ENCODE measurements around the gene CHST3. TPM values are rescaled to one million over a fixed set of nuclear protein-coding genes. Genes with fewer than 3 reads are reported as not detected.

CHST3 gene
- total and polyA plus RNA-seq, 10 donors: 0.28 to 8.7 (median 4.5) TPM

DNA sequence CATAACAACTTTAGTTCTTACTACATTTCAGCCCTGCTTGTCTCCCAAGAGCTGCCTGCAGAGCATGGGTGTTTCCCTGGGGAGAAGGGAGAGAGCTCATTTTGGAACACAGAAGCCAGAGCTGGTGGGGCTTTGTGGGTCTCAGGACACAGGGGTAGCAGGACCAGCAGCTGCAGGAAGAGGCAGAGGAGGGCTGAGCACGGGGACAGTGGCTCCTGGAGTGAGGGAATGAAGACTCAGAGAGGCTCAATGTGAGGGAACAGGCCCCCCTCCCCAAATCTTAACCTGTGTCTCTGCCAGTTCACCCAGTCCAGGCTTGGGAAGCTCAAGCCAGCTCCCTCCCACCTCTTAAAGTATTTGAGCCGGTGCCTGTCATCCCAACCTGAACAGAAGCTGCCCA lies 50.0 kb downstream of the CHST3 start:
- TF ChIP-seq CTCF (IDR thresholded peaks at IDR 0.05 in 8 of 11, conservative IDR thresholded peaks at IDR 0.05 in 3 of 11): no peak
- no peak for TF ChIP-seq POLR2AphosphoS5 (IDR thresholded peaks at IDR 0.05)
- TF ChIP-seq POLR2A (IDR thresholded peaks at IDR 0.05): no peak
- peaks cover 0 to 6% (median 0%) of the 10 kb centered on the region in 6 donors for H3K36me3 ChIP-seq
- H3K4me1 ChIP-seq: peaks cover under 1 to 28% (median 14%) of the 10 kb centered on the region in 6 donors
- WGBS, 5 donors: 64 to 88% (median 70%) methylated on average over 2 of the region's 2 CpGs
- no peak overlapping the region for H3K4me3 ChIP-seq
- intact Hi-C loops (cut with DNase I; ENCODE audit: low total_unique reads): no loop called here
- peaks cover 0 to 4% (median 0%) of the 10 kb centered on the region in 7 donors for H3K27me3 ChIP-seq (replicated peaks in 1 of 7)
- DNase-seq: no peak
- no peak overlapping the region for H3K27ac ChIP-seq
- H3K9me3 ChIP-seq: no peaks in the 10 kb centered on the region

GRCh38 chr10:72014785-72015480 lies 50.7 kb downstream of the CHST3 start:
- Histone ChIP-seq H3K27me3 (replicated peaks in 1 of 7) (peaks cover 0 to 4% (median 0%) of the 10 kb centered on the region in 7 donors), H3K27ac (no peak overlapping the region), H3K4me3 (no peak overlapping the region), H3K9me3 (no peaks in the 10 kb centered on the region), H3K4me1 (peaks cover 0 to 22% (median 11%) of the 10 kb centered on the region in 6 donors), H3K36me3 (peaks cover 0 to 6% (median 0%) of the 10 kb centered on the region in 6 donors)
- no peak for DNase-seq
- WGBS, 5 donors: 83 to 95% (median 88%) methylated on average over 10 of the region's 10 CpGs
- intact Hi-C loops (cut with DNase I; ENCODE audit: low total_unique reads): no loop called here
- no peak for TF ChIP-seq CTCF (IDR thresholded peaks at IDR 0.05 in 8 of 11, conservative IDR thresholded peaks at IDR 0.05 in 3 of 11)
- TF ChIP-seq POLR2AphosphoS5 (IDR thresholded peaks at IDR 0.05): no peak
- no peak for TF ChIP-seq POLR2A (IDR thresholded peaks at IDR 0.05)

DNA sequence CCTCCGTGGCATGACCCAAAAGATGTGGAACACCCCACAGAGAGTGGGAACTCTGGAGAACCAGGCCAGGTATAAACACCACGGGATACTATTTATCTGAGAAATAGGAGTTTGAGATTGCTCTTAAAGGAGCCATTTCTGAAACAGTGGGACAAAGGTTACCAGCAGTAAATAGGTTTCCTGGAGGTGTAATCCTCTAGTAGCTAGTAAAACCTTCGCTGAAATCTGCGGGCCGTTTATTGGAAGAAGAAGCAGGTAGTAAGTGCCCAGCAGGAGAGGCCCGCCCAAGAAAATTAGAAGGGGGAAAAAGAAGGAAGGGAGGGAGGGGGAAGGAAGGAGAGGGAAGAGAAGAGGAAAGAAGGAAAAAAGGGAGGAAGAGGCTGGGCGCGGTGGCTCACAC lies 51.6 kb downstream of the CHST3 start:
- Histone ChIP-seq H3K9me3 (no peaks in the 10 kb centered on the region), H3K4me3 (no peak overlapping the region), H3K27ac (no peak overlapping the region), H3K36me3 (peaks cover 0 to 6% (median 0%) of the 10 kb centered on the region in 6 donors), H3K4me1 (peaks cover 2 to 23% (median 12%) of the 10 kb centered on the region in 6 donors), H3K27me3 (replicated peaks in 1 of 7) (peaks cover 0 to 4% (median 0%) of the 10 kb centered on the region in 7 donors)
- 72 to 89% (median 82%) methylated on average over 8 of the region's 8 CpGs for WGBS, 5 donors
- no peak for DNase-seq
- TF ChIP-seq POLR2A (IDR thresholded peaks at IDR 0.05) (no peak), POLR2AphosphoS5 (IDR thresholded peaks at IDR 0.05) (no peak), CTCF (IDR thresholded peaks at IDR 0.05 in 8 of 11, conservative IDR thresholded peaks at IDR 0.05 in 3 of 11) (no peak)
- intact Hi-C loops (cut with DNase I; ENCODE audit: low total_unique reads): no loop called here

DNA sequence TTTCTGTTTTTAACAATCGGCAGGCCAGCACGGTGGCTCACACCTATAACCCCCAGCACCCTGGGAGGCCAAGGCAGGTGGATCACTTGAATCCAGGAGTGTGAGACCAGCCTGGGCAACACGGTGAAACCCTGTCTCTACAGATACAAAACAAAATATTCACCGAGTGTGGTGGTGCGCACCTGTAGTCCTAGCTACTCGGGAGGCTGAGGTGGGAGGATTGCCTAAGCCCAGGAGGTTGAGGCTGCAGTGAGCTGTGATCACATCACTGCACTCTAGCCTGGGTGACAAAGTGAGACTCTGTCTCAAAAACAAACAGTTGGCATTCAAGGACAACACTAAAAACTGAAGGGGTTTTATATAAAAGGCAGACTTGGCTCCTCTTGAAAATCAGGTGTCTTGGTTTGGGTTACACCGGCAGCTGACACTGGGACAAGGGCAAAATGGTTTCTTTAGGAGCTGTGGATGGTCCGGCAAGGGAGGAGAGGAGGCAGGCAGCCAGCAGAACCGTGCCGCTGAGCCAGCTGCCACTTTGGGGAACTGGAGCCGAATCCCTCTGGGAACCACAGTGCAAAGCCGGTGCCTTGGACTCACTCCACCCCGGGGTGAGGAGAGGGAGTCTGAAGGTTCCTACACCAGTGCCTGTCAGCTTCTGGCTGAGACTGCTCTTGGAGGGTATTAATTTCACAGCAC lies 52.6 kb downstream of the CHST3 start:
- TF ChIP-seq CTCF (IDR thresholded peaks at IDR 0.05 in 8 of 11, conservative IDR thresholded peaks at IDR 0.05 in 3 of 11) (no peak), POLR2AphosphoS5 (IDR thresholded peaks at IDR 0.05) (no peak), POLR2A (IDR thresholded peaks at IDR 0.05) (no peak)
- no peak for DNase-seq
- Histone ChIP-seq H3K27me3 (replicated peaks in 1 of 7) (peaks cover 0 to 4% (median 0%) of the 10 kb centered on the region in 7 donors), H3K9me3 (no peaks in the 10 kb centered on the region), H3K4me3 (no peak overlapping the region), H3K27ac (no peak overlapping the region), H3K4me1 (peaks cover 5 to 32% (median 20%) of the 10 kb centered on the region in 6 donors), H3K36me3 (no peaks in the 10 kb centered on the region)
- 78 to 91% (median 86%) methylated on average over 13 of the region's 13 CpGs for WGBS, 5 donors
- intact Hi-C loops (cut with DNase I; ENCODE audit: low total_unique reads): no loop called here

Data from spleen (tissue), 11 donors.